PC-3 (cell line): ENCODE measurements around the gene TRPM1.

Experiments
- CTCF ChIP-seq: fragments of 300-600 bp; sonication (generic); conservative IDR thresholded peaks from 2 replicates; pipeline ENCODE4 v1.5.1; 2017; ENCODE audit warnings: antibody characterized with exemption, low read depth, mild to moderate bottlenecking, low read length
- EZH2 ChIP-seq: fragments of 300-600 bp; sonication (generic); IDR thresholded peaks from one replicate; pipeline ENCODE4 v1.6.1; 2017; ENCODE audit warnings: antibody characterized with exemption, mild to moderate bottlenecking, low read length; ENCODE audit not compliant: unreplicated experiment

DNA sequence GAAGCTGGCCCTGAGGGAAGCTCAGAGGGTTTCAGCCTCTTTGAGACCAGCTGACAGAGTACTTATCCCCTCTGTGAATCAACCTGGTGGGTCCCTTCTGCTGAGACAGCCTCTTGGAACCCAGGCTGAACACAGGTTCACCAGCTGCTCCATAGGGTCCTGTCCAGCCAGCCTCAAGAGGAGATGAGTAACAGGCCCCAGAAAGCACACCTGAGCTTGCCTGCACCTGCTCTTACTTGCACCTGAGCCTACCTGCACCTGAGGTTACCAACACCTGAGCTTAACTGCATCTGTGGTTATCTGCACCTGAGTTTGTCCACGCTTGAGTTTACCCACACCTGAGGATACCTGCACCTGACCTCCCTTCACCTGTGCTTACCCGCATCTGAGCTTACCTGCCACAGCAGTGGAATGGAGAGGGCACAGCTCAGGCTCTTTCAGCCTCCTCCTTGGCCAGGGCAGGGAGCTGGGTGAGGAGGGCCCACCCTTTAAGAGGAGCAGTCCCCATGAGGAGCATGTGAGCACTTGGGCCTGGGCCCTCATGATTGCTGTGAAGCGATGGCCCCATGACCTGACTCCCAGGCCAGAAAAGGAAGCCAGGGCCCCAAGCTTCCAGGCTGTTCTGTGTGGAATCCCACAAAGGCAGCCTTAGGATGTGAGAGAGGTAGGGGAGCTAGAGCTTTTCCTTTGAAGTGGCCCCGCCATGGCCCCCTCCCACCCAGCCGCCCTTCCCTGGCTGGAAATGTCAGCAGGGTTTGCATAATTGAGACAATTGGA, at the start of gene TRPM1:
- no peak for TF ChIP-seq EZH2
- TF ChIP-seq CTCF, result no peak
